Liver (tissue), 9 donors: Measurements from ENCODE around the gene PARP3. TPM values are rescaled to one million over a fixed set of nuclear protein-coding genes. Genes with fewer than 3 reads are reported as not detected.

ENCODE experiments used
- DNase-seq: peaks from one replicate; pipeline ENCODE4 v3.0.0-alpha.2; 2017; ENCODE audit warnings: low spot score
- H3K27ac ChIP-seq, 2 donors: one replicate each; pipeline ENCODE4 v1.7.0; 2013; ENCODE audit warnings: inconsistent platforms in 2 of 2, low read length in 2 of 2, control low read depth in 1 of 2, low read depth in 1 of 2, mild to moderate bottlenecking in 1 of 2
- H3K27me3 ChIP-seq, 4 donors: one replicate each; pipeline versions ENCODE4 v1.6.1 to v1.7.0; 2013; ENCODE audit warnings: low read length in 3 of 4, inconsistent platforms in 1 of 4, mild to moderate bottlenecking in 1 of 4, moderate library complexity in 1 of 4; ENCODE audit not compliant: control insufficient read depth in 4 of 4, insufficient read depth in 4 of 4
- H3K36me3 ChIP-seq, 4 donors: one replicate each; pipeline versions ENCODE4 v1.6.1 to v1.7.0; 2013; ENCODE audit warnings: low read length in 3 of 4, mild to moderate bottlenecking in 3 of 4, low read depth in 1 of 4, moderate library complexity in 1 of 4; ENCODE audit not compliant: control insufficient read depth in 4 of 4, insufficient read depth in 3 of 4
- H3K4me1 ChIP-seq, 4 donors: one replicate each; pipeline versions ENCODE4 v1.6.1 to v1.7.0; 2013; ENCODE audit warnings: low read length in 3 of 4, mild to moderate bottlenecking in 3 of 4, moderate library complexity in 1 of 4; ENCODE audit not compliant: control insufficient read depth in 4 of 4, insufficient read depth in 4 of 4
- H3K4me3 ChIP-seq, 3 donors: one replicate each; pipeline versions ENCODE4 v1.6.1 to v1.7.0; 2013; ENCODE audit warnings: low read length in 3 of 3, control low read depth in 1 of 3, low read depth in 1 of 3, mild to moderate bottlenecking in 1 of 3
- H3K9ac ChIP-seq, 2 donors: one replicate each; pipeline ENCODE4 v1.7.0; 2013; ENCODE audit warnings: low read length in 2 of 2, mild to moderate bottlenecking in 2 of 2, moderate library complexity in 2 of 2, control low read depth in 1 of 2, low read depth in 1 of 2
- H3K9me3 ChIP-seq, 4 donors: one replicate each; pipeline versions ENCODE4 v1.6.1 to v1.7.0; 2013; ENCODE audit warnings: low read length in 3 of 4; ENCODE audit not compliant: control insufficient read depth in 4 of 4
- ATF3 ChIP-seq: IDR thresholded peaks from 2 replicates; pipeline ENCODE4 v1.6.1; 2016; ENCODE audit warnings: antibody characterized with exemption
- CTCF ChIP-seq: fragments of 150-350 bp; IDR thresholded peaks from 2 replicates; pipeline ENCODE4 v1.5.1; 2017; ENCODE audit warnings: improper control_type of control experiment, low read depth, low read length; ENCODE audit not compliant: missing input control
- EGR1 ChIP-seq, 2 donors: IDR thresholded peaks; 2 replicates each; pipeline ENCODE4 v1.6.1; 2016 to 2018; ENCODE audit warnings: antibody characterized with exemption in 2 of 2, low read depth in 2 of 2
- FOXA1 ChIP-seq: IDR thresholded peaks from 2 replicates; pipeline ENCODE4 v1.6.1; 2016; ENCODE audit warnings: antibody characterized with exemption
- FOXA2 ChIP-seq: IDR thresholded peaks from 2 replicates; pipeline ENCODE4 v1.6.1; 2016; ENCODE audit warnings: antibody characterized with exemption
- GABPA ChIP-seq, 2 donors: IDR thresholded peaks in 1 of 2; conservative IDR thresholded peaks in 1 of 2; 2 replicates each; pipeline ENCODE4 v1.6.1; 2016; ENCODE audit warnings: antibody characterized with exemption in 2 of 2, mild to moderate bottlenecking in 1 of 2, moderate library complexity in 1 of 2
- HNF4A ChIP-seq, 2 donors: conservative IDR thresholded peaks; 2 replicates each; pipeline ENCODE4 v1.6.1; 2016; ENCODE audit warnings: antibody characterized with exemption in 2 of 2, mild to moderate bottlenecking in 2 of 2
- HNF4G ChIP-seq: IDR thresholded peaks from 2 replicates; pipeline ENCODE4 v1.6.1; 2016; ENCODE audit warnings: antibody characterized with exemption
- JUND ChIP-seq, 2 donors: IDR thresholded peaks; 2 replicates each; pipeline ENCODE4 v1.6.1; 2016; ENCODE audit warnings: antibody characterized with exemption in 2 of 2
- MAX ChIP-seq: IDR thresholded peaks from 2 replicates; pipeline ENCODE4 v1.6.1; 2016; ENCODE audit warnings: antibody characterized with exemption
- NR2F2 ChIP-seq: IDR thresholded peaks from 2 replicates; pipeline ENCODE4 v1.6.1; 2016; ENCODE audit warnings: antibody characterized with exemption
- RAD21 ChIP-seq, 2 donors: IDR thresholded peaks; 2 replicates each; pipeline ENCODE4 v1.6.1; 2016; ENCODE audit warnings: antibody characterized with exemption in 2 of 2, mild to moderate bottlenecking in 2 of 2
- REST ChIP-seq: IDR thresholded peaks from 2 replicates; pipeline ENCODE4 v1.6.1; 2016; ENCODE audit warnings: antibody characterized with exemption, mild to moderate bottlenecking
- RXRA ChIP-seq, 2 donors: IDR thresholded peaks; 2 replicates each; pipeline ENCODE4 v1.6.1; 2017 to 2018; ENCODE audit warnings: antibody characterized with exemption in 2 of 2, mild to moderate bottlenecking in 1 of 2
- SP1 ChIP-seq: IDR thresholded peaks from 2 replicates; pipeline ENCODE4 v1.6.1; 2018; ENCODE audit warnings: antibody characterized with exemption, mild to moderate bottlenecking
- TAF1 ChIP-seq: conservative IDR thresholded peaks from 2 replicates; pipeline ENCODE4 v1.6.1; 2016; ENCODE audit warnings: antibody characterized with exemption, mild to moderate bottlenecking
- YY1 ChIP-seq: IDR thresholded peaks from 2 replicates; pipeline ENCODE4 v1.6.1; 2016; ENCODE audit warnings: antibody characterized with exemption, mild to moderate bottlenecking
- ZBTB33 ChIP-seq: IDR thresholded peaks from 2 replicates; pipeline ENCODE4 v1.6.1; 2016; ENCODE audit warnings: antibody characterized with exemption
- WGBS: extraction: QIAGEN DNeasy Blood & Tissue Kit; methylation state at CpG from one replicate; pipeline ENCODE4 v1.1.7; 2013; 5-methylcytosine and 5-hydroxymethylcytosine counted together
- polyA plus RNA-seq, 2 donors: library from polyadenylated mRNA; stranded (reverse) in 1 of 2; unstranded in 1 of 2; fragments of 200-250 nt in 1 of 2; fragments of >200 nt in 1 of 2; fragmentation: Nextera tagmentation in 1 of 2; extraction: Ambion mirVana in 1 of 2; gene quantifications; one replicate each; pipeline versions ENCODE4 v1.2.1 to v1.2.3, GENCODE V29; 2013 to 2015
- total RNA-seq, 2 donors: library from RNA; depleted of rRNA; stranded (reverse); fragments of >200 nt; gene quantifications; one replicate each; pipeline ENCODE4 v1.2.3, GENCODE V29; 2014
- donor health status: healthy.
- donor health status: healthy.
- donor health status: healthy.
- donor health status: healthy.
- donor health status: healthy.

Gene PARP3
- total and polyA plus RNA-seq, 4 donors: 1.5 to 21.4 (median 12.7) TPM

- H3K36me3 ChIP-seq: no peaks in the 10 kb centered on the region
- no peaks in the 10 kb centered on the region for H3K9me3 ChIP-seq
- H3K4me3 ChIP-seq: peak overlapping the region; percentile 60 to 79 (median 64)
- peaks cover 12 to 42% (median 31%) of the 10 kb centered on the region in 4 donors for H3K4me1 ChIP-seq
- DNase-seq: peak; percentile 68
- H3K27me3 ChIP-seq: no peaks in the 10 kb centered on the region
- TF ChIP-seq REST (no peak), SP1 (no peak), TAF1 (no peak), GABPA (IDR thresholded peaks at IDR 0.05 in 1 of 2, conservative IDR thresholded peaks at IDR 0.05 in 1 of 2) (no peak), FOXA1 (no peak), ZBTB33 (no peak), RAD21 (IDR thresholded peaks at IDR 0.05) (no peak), JUND (IDR thresholded peaks at IDR 0.05) (no peak), FOXA2 (no peak), HNF4A (conservative IDR thresholded peaks at IDR 0.05) (no peak), EGR1 (IDR thresholded peaks at IDR 0.05; ENCODE audit: low read depth in 2 of 2) (no peak), CTCF (no peak), HNF4G (no peak), ATF3 (no peak), YY1 (no peak), NR2F2 (no peak), RXRA (IDR thresholded peaks at IDR 0.05) (no peak), MAX (no peak)
- peak overlapping the region; percentile 94 to 97 for H3K27ac ChIP-seq
- no peak overlapping the region for H3K9ac ChIP-seq
- WGBS: 39% methylated on average over 46 of the region's 46 CpGs
Measured at GRCh38 chr3:51975852-51976549, 33.8 kb downstream of the PARP3 start.
